K562 (cell line): Measurements from ENCODE around the gene TTN. TPM values are rescaled to one million over a fixed set of nuclear protein-coding genes. Genes with fewer than 3 reads are reported as not detected.

Experiments used
- ATAC-seq: fragments of 200-7000 bp; cut with Tn5 transposase; 3 replicates; pipeline ENCODE4 v1.9.1; 2020; ENCODE audit warnings: moderate library complexity
- BruUV-seq: library from RNA; stranded (reverse); fragments of 400-500 nt; replicated peaks from 2 replicates; lab custom pipeline; 2021; lab: Mats Ljungman, UMichigan
- CTCF ChIA-PET: fragments of 300-600 bp; formaldehyde crosslinking; extraction: SDS; loops from one replicate; lab custom pipeline; 2021; ENCODE audit warnings: low intra/inter-chr PET ratio; lab: Yijun Ruan, JAX
- POLR2A ChIA-PET: fragments of 300-600, 350-650 bp; sonication (Branson Sonifier 250); formaldehyde crosslinking; extraction: SDS; loops from one replicate; lab custom pipeline; 2021; ENCODE audit warnings: antibody characterized with exemption, inconsistent platforms; lab: Yijun Ruan, JAX
- DNase-seq, 4 experiments: peaks; one replicate each; pipeline versions ENCODE4 v3.0.0 to v3.0.0-alpha.2; 2011 to 2018; ENCODE audit warnings: low spot score in 3 of 4, mixed read lengths in 3 of 4; ENCODE audit errors: extremely low read depth in 1 of 4
- FAIRE-seq: peaks from 2 replicates; lab custom pipeline; 2011; peaks lifted over from hg19 to GRCh38; lab: Jason Lieb, UNC
- H2AFZ ChIP-seq: 2 replicates; pipeline ENCODE4 v1.6.0; 2011; ENCODE audit warnings: low read depth, low read length, control low read depth, inconsistent platforms
- H3K27ac ChIP-seq: fragments of 200-600 bp; 3 replicates; pipeline ENCODE4 v1.8.0; 2011; ENCODE audit warnings: low read depth, mild to moderate bottlenecking, control low read depth, inconsistent platforms, low read length, moderate library complexity, mixed read lengths; ENCODE audit errors: extremely low read depth
- H3K27me3 ChIP-seq, 2 experiments: fragments of 300-600 bp in 1 of 2; 2 replicates in 1 of 2; 3 replicates in 1 of 2; pipeline versions ENCODE4 v1.6.0 to v1.8.0; 2011; ENCODE audit warnings: inconsistent platforms in 2 of 2, low read length in 2 of 2, mild to moderate bottlenecking in 1 of 2, mixed read lengths in 1 of 2, moderate library complexity in 1 of 2; ENCODE audit not compliant: control insufficient read depth in 2 of 2, insufficient read depth in 2 of 2
- H3K36me3 ChIP-seq: fragments of 300-600 bp; 3 replicates; pipeline ENCODE4 v1.8.0; 2011; ENCODE audit warnings: mild to moderate bottlenecking, low read length, inconsistent platforms; ENCODE audit not compliant: control insufficient read depth, insufficient read depth
- H3K4me1 ChIP-seq, 2 experiments: fragments of 200-600 bp in 1 of 2; replicated peaks in 1 of 2; 2 replicates in 1 of 2; 3 replicates in 1 of 2; pipeline versions ENCODE4 v1.5.1 to v1.8.0; 2011; ENCODE audit warnings: inconsistent platforms in 2 of 2, low read length in 2 of 2, mild to moderate bottlenecking in 1 of 2, mixed read lengths in 1 of 2, moderate library complexity in 1 of 2; ENCODE audit not compliant: control insufficient read depth in 2 of 2, insufficient read depth in 2 of 2
- H3K4me2 ChIP-seq: 2 replicates; pipeline ENCODE4 v1.6.1; 2011; ENCODE audit warnings: low read length, control low read depth, inconsistent platforms, mixed read lengths; ENCODE audit not compliant: insufficient read depth
- H3K4me3 ChIP-seq: fragments of 200-600 bp; sonication (generic), shearing (Covaris generic); 2 replicates; pipeline ENCODE4 v1.5.1; 2016; ENCODE audit warnings: control low read depth, inconsistent platforms
- H3K79me2 ChIP-seq: fragments of 200-600 bp; 3 replicates; pipeline ENCODE4 v1.8.0; 2011; ENCODE audit warnings: low read length, inconsistent platforms; ENCODE audit not compliant: control insufficient read depth, insufficient read depth
- H3K9ac ChIP-seq, 2 experiments: 2 replicates each; pipeline versions ENCODE4 v1.6.0 to v1.6.1; 2011; ENCODE audit warnings: low read depth in 2 of 2, low read length in 2 of 2, control low read depth in 1 of 2, inconsistent platforms in 1 of 2, mild to moderate bottlenecking in 1 of 2, mixed read lengths in 1 of 2; ENCODE audit not compliant: insufficient read depth in 1 of 2
- H3K9me1 ChIP-seq: one replicate; pipeline ENCODE4 v1.6.0; 2011; ENCODE audit warnings: inconsistent platforms, mild to moderate bottlenecking, low read length, moderate library complexity; ENCODE audit not compliant: control insufficient read depth, insufficient read depth
- H3K9me3 ChIP-seq: replicated peaks from 2 replicates; pipeline ENCODE4 v1.5.1; 2011; ENCODE audit warnings: low read depth, low read length, inconsistent platforms; ENCODE audit not compliant: control insufficient read depth, insufficient read depth
- H4K20me1 ChIP-seq: replicated peaks from 2 replicates; pipeline ENCODE4 v1.6.1; 2011; ENCODE audit warnings: low read length, inconsistent platforms, mixed read lengths; ENCODE audit not compliant: control insufficient read depth, insufficient read depth
- ATF1 ChIP-seq, 2 experiments: fragments of 450-650 bp in 1 of 2; IDR thresholded peaks; 2 replicates each; pipeline ENCODE4 v1.6.1; 2016; ENCODE audit warnings: missing compliant biosample characterization in 1 of 2, missing genetic modification characterization in 1 of 2
- ATF2 ChIP-seq: sonication (generic); formaldehyde crosslinking; IDR thresholded peaks from 2 replicates; pipeline ENCODE4 v1.8.1; 2022; ENCODE audit warnings: missing genetic modification reagents
- CHCHD3 ChIP-seq: fragments of 250-450 bp; sonication (Bioruptor Pico); IDR thresholded peaks from 2 replicates; pipeline ENCODE4 v2.1.2; 2022; ENCODE audit warnings: mild to moderate bottlenecking
- GABPB2 ChIP-seq: fragments of 250-450 bp; sonication (Bioruptor Pico); conservative IDR thresholded peaks from 2 replicates; pipeline ENCODE4 v1.5.1; 2021; ENCODE audit warnings: mild to moderate bottlenecking
- KAT2B ChIP-seq: IDR thresholded peaks from one replicate; pipeline ENCODE4 v1.6.1; 2012; ENCODE audit warnings: low read depth, mild to moderate bottlenecking, control low read depth, inconsistent platforms, low read length, moderate library complexity
- SIX5 ChIP-seq, 2 experiments: IDR thresholded peaks; 2 replicates each; pipeline ENCODE4 v1.6.1; 2011; ENCODE audit warnings: low read length in 2 of 2, borderline replicate concordance in 1 of 2, low read depth in 1 of 2, mild to moderate bottlenecking in 1 of 2, moderate library complexity in 1 of 2; ENCODE audit not compliant: insufficient read depth in 1 of 2
- SMAD4 ChIP-seq: fragments of 250-450 bp; sonication (Bioruptor Pico); conservative IDR thresholded peaks from 2 replicates; pipeline ENCODE4 v1.8.0; 2021; ENCODE audit warnings: inconsistent platforms, mild to moderate bottlenecking, moderate library complexity
- SNIP1 ChIP-seq: fragments of 450-650 bp; IDR thresholded peaks from 2 replicates; pipeline ENCODE4 v1.7.1; 2017; ENCODE audit warnings: low read depth, mild to moderate bottlenecking
- U2AF1 ChIP-seq: fragments of 200-400 bp; formaldehyde crosslinking; optimal IDR thresholded peaks from 2 replicates; pipeline ENCODE3; 2017; ENCODE audit warnings: mild to moderate bottlenecking, low read depth, low read length, moderate library complexity
- WHSC1 ChIP-seq: IDR thresholded peaks from one replicate; pipeline ENCODE4 v1.6.1; 2012; ENCODE audit warnings: low read length, control low read depth, inconsistent platforms
- WGBS: fragments of 100-300 bp; shearing (Covaris generic); methylation state at CpG from one replicate; pipeline ENCODE4 v1.1.6; 2016; ENCODE audit warnings: low coverage, mixed read lengths; ENCODE audit not compliant: insufficient coverage; ENCODE audit errors: missing lambda C conversion rate; 5-methylcytosine and 5-hydroxymethylcytosine counted together
- in situ Hi-C: fragments of 300-500 bp; cut with MboI; formaldehyde crosslinking; loops from 4 replicates; pipeline ENCODE4 v1.15.0; 2018; ENCODE audit warnings: inconsistent platforms, mixed read lengths
- intact Hi-C: fragments of 100-400 bp; cut with micrococcal nuclease; formaldehyde crosslinking; loops from 2 replicates; pipeline ENCODE4 v1.14.2; 2022
- polyA plus RNA-seq, 8 experiments: library from polyadenylated mRNA; depleted of rRNA in 4 of 8; stranded (reverse) in 5 of 8; unstranded in 3 of 8; fragments of >200 nt; fragmentation: Nextera tagmentation in 2 of 8; fragmentation: Illumina TruSeq in 1 of 8; extraction: Ambion mirVana in 2 of 8; extraction: Trizol in 1 of 8; gene quantifications; 2 replicates each; pipeline versions ENCODE4 v1.2.1 to v1.2.3, GENCODE V29; 2011 to 2014; ENCODE audit warnings: inconsistent platforms in 1 of 8, missing spikeins in 1 of 8
- total RNA-seq, 7 experiments: library from RNA; depleted of rRNA in 6 of 7; stranded (reverse); fragments of >200 nt in 6 of 7; fragmentation: Illumina TruSeq in 2 of 7; extraction: Trizol in 2 of 7; gene quantifications; 2 replicates each; pipeline versions ENCODE4 v1.2.1 to v1.2.3, GENCODE V29; 2011 to 2021; ENCODE audit warnings: low replicate concordance in 1 of 7

TTN gene
- total and polyA plus RNA-seq, 9 of the 15 experiments (the other 6 are each of a cell fraction or from before 2014, with no cell fraction given), result under 0.01 to 0.20 (median 0.04) TPM; not detected in 1

GRCh38 chr2:178811901-178812300, 4.7 kb upstream of the TTN start:
- H3K27ac ChIP-seq, result no peak overlapping the region
- H4K20me1 ChIP-seq, result no peaks in the 10 kb centered on the region
- no peak overlapping the region for H3K4me2 ChIP-seq
- ATAC-seq (no peak), DNase-seq (no peak), FAIRE-seq (no peak)
- H3K36me3 ChIP-seq, result no peaks in the 10 kb centered on the region
- H3K4me1 ChIP-seq, result no peaks in the 10 kb centered on the region; a peak in 1 of 5 replicates
- H2AFZ ChIP-seq, result no peak overlapping the region
- TF ChIP-seq SMAD4 (CRISPR knock-in tag) (no peak), SIX5 (IDR thresholded peaks at IDR 0.05; ENCODE audit: borderline replicate concordance in 1 of 2, insufficient read depth in 1 of 2, low read depth in 1 of 2, low read length in 2 of 2) (no peak), ATF1 (CRISPR knock-in tag; IDR thresholded peaks at IDR 0.05) (no peak), ATF1 (tag; IDR thresholded peaks at IDR 0.05) (no peak), ATF2 (CRISPR knock-in tag) (no peak), U2AF1 (no peak), WHSC1 (no peak), CHCHD3 (CRISPR knock-in tag) (no peak), SNIP1 (no peak), GABPB2 (CRISPR knock-in tag) (no peak), KAT2B (no peak)
- H3K9me3 ChIP-seq, result no peaks in the 10 kb centered on the region
- no TSS peak for BruUV-seq
- ChIA-PET POLR2A (interaction anchor here (0.8 to 1.3 kb wide), 2 partner anchors 8 to 68 kb away, joined by 3 read pairs; no protein-coding TSS in a partner anchor), CTCF (no interaction called here)
- in situ Hi-C loops (no loop called here), intact Hi-C loops (no loop called here)
- no peak overlapping the region for H3K4me3 ChIP-seq
- H3K79me2 ChIP-seq, result no peaks in the 10 kb centered on the region
- no peak overlapping the region for H3K9ac ChIP-seq
- H3K9me1 ChIP-seq, result no peaks in the 10 kb centered on the region
- H3K27me3 ChIP-seq, result no peaks in the 10 kb centered on the region
- 2% methylated on average over 2 of the region's 2 CpGs for WGBS
